CD8-positive, alpha-beta memory T cell (primary cell): ENCODE measurements around the gene NCAM1. TPM values are rescaled to one million over a fixed set of nuclear protein-coding genes. Genes with fewer than 3 reads are reported as not detected.

Experiments used
- CTCF ChIA-PET: fragments of 350-600 bp; sonication (Branson Sonifier 250); formaldehyde crosslinking; loops from one replicate; lab custom pipeline; 2021; ENCODE audit warnings: antibody characterized with exemption; lab: Charles Lee
- POLR2A ChIA-PET: fragments of 350-600 bp; sonication (Branson Sonifier 250); formaldehyde crosslinking; loops from one replicate; lab custom pipeline; 2021; ENCODE audit warnings: antibody characterized with exemption; lab: Charles Lee
- DNase-seq, 5 donors: peaks; one replicate each; pipeline versions ENCODE4 v3.0.0 to v3.0.0-alpha.2; 2020 to 2022; ENCODE audit warnings: mixed read lengths in 1 of 5
- H3K27ac ChIP-seq: one replicate; pipeline ENCODE4 v1.7.0; 2013; ENCODE audit warnings: low read depth, mild to moderate bottlenecking, low read length, moderate library complexity
- H3K27me3 ChIP-seq: 2 replicates; pipeline ENCODE4 v1.7.0; 2013; ENCODE audit warnings: low read length, mild to moderate bottlenecking; ENCODE audit not compliant: insufficient read depth, poor library complexity, severe bottlenecking
- H3K36me3 ChIP-seq: 2 replicates; pipeline ENCODE4 v1.7.0; 2013; ENCODE audit warnings: mild to moderate bottlenecking, low read length, moderate library complexity; ENCODE audit not compliant: insufficient read depth
- H3K4me1 ChIP-seq: 2 replicates; pipeline ENCODE4 v1.7.0; 2013; ENCODE audit warnings: mild to moderate bottlenecking, low read length, moderate library complexity; ENCODE audit not compliant: insufficient read depth
- H3K4me3 ChIP-seq: 2 replicates; pipeline ENCODE4 v1.7.0; 2013; ENCODE audit warnings: mild to moderate bottlenecking, low read length
- H3K9me3 ChIP-seq: 2 replicates; pipeline ENCODE4 v1.7.0; 2013; ENCODE audit warnings: mild to moderate bottlenecking, low read length
- H3K27ac Mint-ChIP-seq, 8 donors: one replicate each; pipeline ENCODE4 v1.8.0; 2020 to 2021; ENCODE audit warnings: mixed read lengths in 8 of 8, mild to moderate bottlenecking in 6 of 8, inconsistent platforms in 3 of 8, moderate library complexity in 3 of 8
- H3K27me3 Mint-ChIP-seq, 2 donors: one replicate each; pipeline ENCODE4 v1.8.0; 2020 to 2021; ENCODE audit warnings: mixed read lengths in 2 of 2, mild to moderate bottlenecking in 1 of 2, moderate library complexity in 1 of 2
- H3K36me3 Mint-ChIP-seq, 3 donors: one replicate each; pipeline ENCODE4 v1.8.0; 2020 to 2021; ENCODE audit warnings: mixed read lengths in 3 of 3, inconsistent platforms in 1 of 3, mild to moderate bottlenecking in 1 of 3
- H3K4me1 Mint-ChIP-seq, 3 donors: one replicate each; pipeline ENCODE4 v1.8.0; 2020 to 2021; ENCODE audit warnings: mixed read lengths in 3 of 3, inconsistent platforms in 1 of 3, mild to moderate bottlenecking in 1 of 3
- H3K4me3 Mint-ChIP-seq, 7 donors: one replicate each; pipeline ENCODE4 v1.8.0; 2020 to 2021; ENCODE audit warnings: mixed read lengths in 7 of 7, mild to moderate bottlenecking in 6 of 7, moderate library complexity in 4 of 7, inconsistent platforms in 2 of 7
- H3K9me3 Mint-ChIP-seq, 5 donors: one replicate each; pipeline ENCODE4 v1.8.0; 2020 to 2022; ENCODE audit warnings: mixed read lengths in 5 of 5, mild to moderate bottlenecking in 3 of 5, moderate library complexity in 2 of 5, inconsistent platforms in 1 of 5
- polyA plus RNA-seq: library from polyadenylated mRNA; unstranded; fragments of 300-500 nt; fragmentation: Illumina TruSeq; gene quantifications from one replicate; pipeline ENCODE4 v1.2.3, GENCODE V29; 2021
- total RNA-seq, 2 experiments: library from RNA; stranded (reverse); gene quantifications; one replicate each; pipeline ENCODE4 v1.2.3, GENCODE V29; 2021

NCAM1 gene
- total and polyA plus RNA-seq, 3 experiments from 2014 or later, result 0.16 to 1.7 TPM; not detected in 1

DNA sequence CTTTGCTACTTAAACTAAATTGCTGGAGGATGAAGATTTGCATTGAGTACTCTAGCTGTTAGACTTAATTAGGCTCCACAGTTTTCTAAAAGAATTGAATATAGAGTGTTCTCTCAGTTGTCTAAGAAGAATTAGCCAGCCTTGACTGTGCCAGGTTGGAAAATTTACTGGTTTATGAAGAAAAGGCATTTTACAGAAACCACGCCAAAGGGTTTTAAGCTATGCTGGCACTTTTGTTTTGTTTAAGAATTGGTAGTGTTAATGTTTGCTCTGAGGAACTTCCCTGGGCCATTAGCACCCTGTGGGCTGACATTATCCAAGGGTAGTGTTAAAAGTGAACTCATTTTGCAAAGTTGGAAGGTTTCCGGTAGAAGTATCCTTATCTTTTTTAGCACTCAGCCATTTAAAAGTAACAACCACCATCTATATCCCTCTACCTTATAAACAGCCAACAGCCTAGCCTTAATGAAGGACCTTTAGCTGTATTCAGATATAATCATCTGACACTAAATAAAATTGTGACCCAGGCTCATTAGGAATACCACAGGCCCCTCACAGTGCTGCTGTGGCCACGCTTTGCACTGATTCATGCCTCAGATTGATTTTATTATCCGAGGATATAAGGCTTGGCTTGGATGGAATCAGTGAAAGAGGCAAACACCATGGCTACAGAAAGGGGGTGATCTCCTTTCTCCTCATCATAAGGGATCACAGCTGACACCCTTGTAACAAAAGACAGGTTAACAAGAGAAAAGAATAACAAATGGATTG, 158.9 kb downstream of the NCAM1 start:
- Mint-ChIP-seq H3K27me3 (peaks cover 6 to 15% of the 10 kb centered on the region in 2 donors), H3K4me1 (no peaks in the 10 kb centered on the region), H3K36me3 (no peaks in the 10 kb centered on the region), H3K27ac (no peak overlapping the region), H3K9me3 (no peaks in the 10 kb centered on the region), H3K4me3 (no peak overlapping the region)
- no peaks in the 10 kb centered on the region for H3K36me3 ChIP-seq
- CTCF ChIA-PET, result no interaction called here
- no peak overlapping the region for H3K27ac ChIP-seq
- no peaks in the 10 kb centered on the region for H3K4me1 ChIP-seq
- H3K4me3 ChIP-seq, result no peak overlapping the region
- DNase-seq, result no peak
- no peaks in the 10 kb centered on the region for H3K9me3 ChIP-seq
- POLR2A ChIA-PET, result no interaction called here
- H3K27me3 ChIP-seq, result no peaks in the 10 kb centered on the region

DNA sequence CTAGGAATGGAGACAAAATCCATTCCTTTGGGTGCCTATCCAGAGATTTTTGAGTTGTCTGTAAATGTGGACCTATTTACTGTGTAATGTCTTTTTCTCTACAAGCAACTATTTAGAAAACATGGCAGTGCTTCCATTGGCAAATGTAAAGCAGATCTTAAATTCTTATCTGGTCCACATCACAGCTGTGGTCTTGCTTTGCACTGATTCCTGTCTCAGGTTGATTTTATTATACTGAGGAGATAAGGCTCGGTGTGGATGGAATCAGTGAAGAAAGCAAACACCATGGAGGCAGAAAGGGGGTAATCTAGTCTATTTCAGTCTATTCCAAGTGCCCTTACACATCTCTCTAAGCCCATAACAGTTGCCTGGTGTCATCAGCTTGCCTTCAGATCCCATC, 160.5 kb downstream of the NCAM1 start:
- Mint-ChIP-seq H3K27me3 (peaks cover 3 to 11% of the 10 kb centered on the region in 2 donors), H3K36me3 (no peaks in the 10 kb centered on the region), H3K4me1 (no peaks in the 10 kb centered on the region), H3K4me3 (no peak overlapping the region), H3K27ac (no peak overlapping the region), H3K9me3 (no peaks in the 10 kb centered on the region)
- no peak overlapping the region for H3K4me3 ChIP-seq
- H3K36me3 ChIP-seq, result no peaks in the 10 kb centered on the region
- DNase-seq, result no peak
- no peaks in the 10 kb centered on the region for H3K27me3 ChIP-seq
- no peaks in the 10 kb centered on the region for H3K9me3 ChIP-seq
- no peak overlapping the region for H3K27ac ChIP-seq
- ChIA-PET POLR2A (no interaction called here), CTCF (no interaction called here)
- no peaks in the 10 kb centered on the region for H3K4me1 ChIP-seq

DNA sequence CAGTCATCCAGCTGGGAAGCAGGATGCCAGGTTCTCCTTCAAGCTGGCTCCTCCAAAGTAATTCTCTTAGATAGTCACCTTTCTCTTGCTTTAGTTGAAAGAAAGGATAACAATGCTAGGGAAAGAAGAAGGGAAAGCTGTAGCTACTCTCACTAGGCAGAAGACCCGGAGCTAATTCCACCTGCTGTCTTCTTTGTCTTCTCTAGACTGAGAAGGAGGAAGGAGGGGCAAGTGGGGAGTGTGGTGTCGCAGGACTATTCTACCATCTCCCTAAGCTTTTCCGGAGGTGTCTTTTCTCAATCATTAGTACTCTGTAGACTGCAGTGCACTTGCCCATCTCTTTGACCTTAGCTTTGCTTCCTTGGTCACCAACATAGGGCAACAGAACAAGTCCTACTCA, 162.8 kb downstream of the NCAM1 start:
- CTCF ChIA-PET, result interaction anchor here (1.1 kb wide), 1 partner anchor 15 kb away, joined by 3 read pairs; no protein-coding TSS in a partner anchor
- no peaks in the 10 kb centered on the region for H3K36me3 ChIP-seq
- Mint-ChIP-seq H3K9me3 (no peaks in the 10 kb centered on the region), H3K4me1 (no peaks in the 10 kb centered on the region), H3K36me3 (no peaks in the 10 kb centered on the region), H3K27ac (no peak overlapping the region), H3K27me3 (peaks cover 0 to 9% of the 10 kb centered on the region in 2 donors), H3K4me3 (no peak overlapping the region)
- no peak overlapping the region for H3K4me3 ChIP-seq
- POLR2A ChIA-PET, result no interaction called here
- no peaks in the 10 kb centered on the region for H3K4me1 ChIP-seq
- H3K27me3 ChIP-seq, result no peaks in the 10 kb centered on the region
- H3K27ac ChIP-seq, result no peak overlapping the region
- no peaks in the 10 kb centered on the region for H3K9me3 ChIP-seq
- no peak for DNase-seq

DNA sequence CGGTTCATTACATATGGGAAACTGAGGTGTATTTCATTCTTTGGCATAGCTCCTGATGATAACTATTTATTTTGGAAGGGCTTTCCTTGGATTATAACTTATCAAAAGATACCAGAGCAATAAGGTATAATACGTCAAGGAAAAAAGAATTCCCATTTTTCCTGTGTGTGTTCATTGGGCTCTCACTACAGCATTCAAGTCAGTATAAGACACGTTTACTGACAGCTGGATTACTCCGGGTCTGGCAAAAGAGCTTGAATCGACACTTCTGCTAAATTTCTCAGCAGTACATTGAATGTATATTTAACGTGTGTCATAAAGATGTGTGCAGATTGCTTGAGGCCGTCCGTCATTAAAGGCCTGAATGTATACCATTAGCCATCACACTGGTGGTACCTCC, 163.4 kb downstream of the NCAM1 start:
- Mint-ChIP-seq H3K27me3 (peaks cover 0 to 4% of the 10 kb centered on the region in 2 donors), H3K4me3 (no peak overlapping the region), H3K9me3 (no peaks in the 10 kb centered on the region), H3K27ac (no peak overlapping the region), H3K36me3 (no peaks in the 10 kb centered on the region), H3K4me1 (no peaks in the 10 kb centered on the region)
- H3K36me3 ChIP-seq, result no peaks in the 10 kb centered on the region
- ChIA-PET CTCF (interaction anchor here (1.1 kb wide), 1 partner anchor 15 kb away, joined by 3 read pairs; no protein-coding TSS in a partner anchor), POLR2A (no interaction called here)
- no peaks in the 10 kb centered on the region for H3K4me1 ChIP-seq
- H3K27ac ChIP-seq, result no peak overlapping the region
- no peak overlapping the region for H3K4me3 ChIP-seq
- no peaks in the 10 kb centered on the region for H3K27me3 ChIP-seq
- no peak for DNase-seq
- no peaks in the 10 kb centered on the region for H3K9me3 ChIP-seq

DNA sequence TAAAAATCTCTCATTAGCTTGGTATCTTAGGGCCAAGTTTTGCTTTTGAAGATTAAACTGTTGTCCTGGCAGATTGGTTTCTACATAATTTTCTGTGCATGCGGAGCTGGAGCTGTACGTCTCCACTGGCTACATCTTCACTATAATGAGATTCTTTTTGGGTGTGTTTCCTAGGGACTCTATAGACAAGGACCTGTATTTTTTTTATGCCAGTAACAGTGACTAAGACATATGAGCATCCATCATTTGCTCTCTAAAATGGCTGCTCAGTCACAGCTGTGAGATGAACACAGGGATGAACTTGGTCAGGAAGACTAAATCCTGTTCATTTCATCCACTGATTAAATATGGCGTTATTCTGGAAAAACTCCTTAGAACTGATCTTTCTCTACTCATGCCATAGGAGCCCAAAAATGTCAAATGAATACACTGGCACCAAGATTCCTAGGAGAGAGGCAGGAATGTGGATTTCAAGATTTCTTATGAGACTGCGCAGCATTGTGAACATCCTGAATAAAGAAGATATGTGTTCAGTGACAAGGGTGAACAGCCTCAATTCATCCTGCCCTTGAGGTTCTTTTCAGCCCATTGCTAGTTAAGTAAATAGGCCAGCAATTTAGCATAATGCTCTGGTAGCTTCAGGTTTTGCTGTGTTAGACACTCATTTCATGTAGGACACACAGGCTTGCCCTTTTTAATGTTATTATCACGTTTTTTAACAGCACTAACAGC, 168.2 kb downstream of the NCAM1 start:
- ChIA-PET POLR2A (no interaction called here), CTCF (no interaction called here)
- H3K4me3 ChIP-seq, result no peak overlapping the region
- no peaks in the 10 kb centered on the region for H3K9me3 ChIP-seq
- no peaks in the 10 kb centered on the region for H3K27me3 ChIP-seq
- DNase-seq, result no peak
- no peaks in the 10 kb centered on the region for H3K4me1 ChIP-seq
- H3K27ac ChIP-seq, result no peak overlapping the region
- no peaks in the 10 kb centered on the region for H3K36me3 Mint-ChIP-seq
- H3K27me3 Mint-ChIP-seq, result peaks cover 0 to 2% of the 10 kb centered on the region in 2 donors
- no peaks in the 10 kb centered on the region for H3K9me3 Mint-ChIP-seq
- no peaks in the 10 kb centered on the region for H3K36me3 ChIP-seq
- H3K27ac Mint-ChIP-seq, result no peak overlapping the region
- H3K4me3 Mint-ChIP-seq, result no peak overlapping the region
- no peaks in the 10 kb centered on the region for H3K4me1 Mint-ChIP-seq

DNA sequence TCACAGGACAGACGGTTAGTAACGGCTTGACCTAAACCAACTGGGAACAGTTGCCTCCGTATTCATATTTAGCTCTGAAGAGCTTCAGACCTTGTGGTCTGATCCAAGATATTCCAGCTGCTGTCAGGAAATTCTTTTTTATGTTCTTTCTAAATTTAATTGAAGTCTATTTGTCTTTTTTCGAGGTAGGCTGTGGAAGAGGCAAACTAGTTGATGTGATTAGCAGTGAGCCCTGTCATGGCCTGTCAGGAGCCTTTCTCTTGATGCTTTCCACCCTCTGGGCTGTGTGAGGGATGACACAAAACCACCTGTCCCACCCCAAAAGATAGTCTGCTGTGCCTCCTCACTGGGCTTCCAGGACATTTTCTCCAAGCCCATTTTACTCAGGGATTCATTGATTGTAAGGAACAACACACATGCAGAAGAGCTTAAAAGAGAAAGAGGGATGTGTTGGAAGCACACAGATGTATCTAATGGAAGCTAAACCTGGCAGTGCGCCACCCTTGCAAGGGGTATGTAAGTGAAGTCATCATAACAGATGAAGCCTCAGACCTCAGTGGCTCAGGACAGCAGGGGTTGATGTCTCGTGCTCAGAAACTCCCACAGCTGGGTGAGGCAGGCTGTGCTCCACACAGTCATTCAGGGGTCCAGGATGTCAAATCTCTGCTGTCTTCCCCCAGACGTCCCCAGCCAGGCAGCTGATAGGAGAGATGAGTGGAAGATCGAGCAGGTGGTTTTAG, 170.0 kb downstream of the NCAM1 start:
- POLR2A ChIA-PET, result no interaction called here
- Histone ChIP-seq H3K36me3 (no peaks in the 10 kb centered on the region), H3K4me3 (no peak overlapping the region), H3K27me3 (no peaks in the 10 kb centered on the region), H3K9me3 (no peaks in the 10 kb centered on the region), H3K27ac (no peak overlapping the region), H3K4me1 (no peaks in the 10 kb centered on the region)
- Mint-ChIP-seq H3K4me3 (no peak overlapping the region), H3K4me1 (no peaks in the 10 kb centered on the region), H3K27me3 (peaks cover 4 to 16% of the 10 kb centered on the region in 2 donors), H3K27ac (no peak overlapping the region), H3K36me3 (no peaks in the 10 kb centered on the region), H3K9me3 (no peaks in the 10 kb centered on the region)
- CTCF ChIA-PET, result no interaction called here
- no peak for DNase-seq

DNA sequence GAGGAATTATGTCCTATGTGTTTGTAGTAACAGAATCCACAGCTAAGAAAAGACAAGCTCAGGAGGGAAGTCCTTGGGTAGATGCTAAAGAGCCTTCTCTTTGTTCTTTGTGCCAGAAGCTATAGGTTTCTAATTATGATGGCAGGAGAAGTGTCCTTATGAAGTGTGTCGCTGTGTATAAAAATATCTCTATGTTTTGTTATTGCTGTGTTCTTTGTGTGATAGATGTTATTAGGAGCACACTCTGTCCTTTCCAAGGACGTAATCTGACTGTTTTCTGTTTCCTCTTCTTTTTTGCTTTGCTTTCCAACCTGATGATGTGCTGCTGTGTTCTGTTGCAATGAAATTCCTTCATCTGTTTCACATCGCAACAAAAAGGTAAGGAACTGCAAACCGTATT, 171.9 kb downstream of the NCAM1 start:
- Histone ChIP-seq H3K36me3 (no peaks in the 10 kb centered on the region), H3K4me3 (no peak overlapping the region), H3K27ac (no peak overlapping the region), H3K4me1 (no peaks in the 10 kb centered on the region), H3K27me3 (no peaks in the 10 kb centered on the region), H3K9me3 (no peaks in the 10 kb centered on the region)
- DNase-seq, result no peak
- Mint-ChIP-seq H3K27me3 (peaks cover 14 to 32% of the 10 kb centered on the region in 2 donors), H3K4me1 (no peaks in the 10 kb centered on the region), H3K27ac (no peak overlapping the region), H3K4me3 (no peak overlapping the region), H3K9me3 (no peaks in the 10 kb centered on the region), H3K36me3 (no peaks in the 10 kb centered on the region)
- ChIA-PET POLR2A (no interaction called here), CTCF (no interaction called here)

DNA sequence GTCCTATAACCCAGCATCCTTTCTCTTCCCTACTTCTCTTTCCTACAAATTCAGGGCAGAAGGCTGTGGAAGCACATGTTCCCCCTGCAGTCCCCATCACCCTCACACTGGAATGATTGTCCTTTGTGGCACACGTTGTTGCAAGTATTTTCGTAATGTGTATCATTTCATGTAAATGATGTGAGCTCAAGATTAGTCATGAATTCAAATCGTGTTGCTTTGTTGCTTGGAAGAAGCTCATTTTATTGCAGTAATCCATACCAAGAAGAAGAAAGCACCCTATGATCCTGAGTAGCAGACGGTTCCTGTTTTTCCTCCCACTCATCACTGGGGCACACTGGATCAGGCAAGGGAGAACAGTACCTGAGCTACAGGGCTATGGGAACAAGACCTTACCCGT, 173.4 kb downstream of the NCAM1 start:
- CTCF ChIA-PET, result no interaction called here
- no peak overlapping the region for H3K4me3 ChIP-seq
- Mint-ChIP-seq H3K4me1 (no peaks in the 10 kb centered on the region), H3K9me3 (no peaks in the 10 kb centered on the region), H3K27me3 (peaks cover 14 to 37% of the 10 kb centered on the region in 2 donors), H3K27ac (no peak overlapping the region), H3K4me3 (no peak overlapping the region), H3K36me3 (no peaks in the 10 kb centered on the region)
- no peak overlapping the region for H3K27ac ChIP-seq
- no peaks in the 10 kb centered on the region for H3K27me3 ChIP-seq
- H3K4me1 ChIP-seq, result no peaks in the 10 kb centered on the region
- POLR2A ChIA-PET, result no interaction called here
- H3K36me3 ChIP-seq, result no peaks in the 10 kb centered on the region
- DNase-seq, result no peak
- H3K9me3 ChIP-seq, result no peaks in the 10 kb centered on the region
